CD4-positive, CD25-positive, alpha-beta regulatory T cell (primary cell): ENCODE results near the gene ANKRD24. TPM values are rescaled to one million over a fixed set of nuclear protein-coding genes. Genes with fewer than 3 reads are reported as not detected.

ENCODE experiments used
- ATAC-seq, 2 donors: fragments of 150-1000 bp; cut with Tn5 transposase; one replicate each; pipeline ENCODE4 v1.10.0; 2021; ENCODE audit warnings: low read depth in 2 of 2, moderate number of reproducible peaks in 2 of 2, moderate library complexity in 1 of 2
- DNase-seq, 3 donors: peaks; one replicate each; pipeline versions ENCODE4 v3.0.0 to v3.0.0-alpha.2; 2012 to 2022; ENCODE audit warnings: mixed read lengths in 1 of 3
- H3K27ac ChIP-seq: one replicate; pipeline ENCODE4 v1.7.0; 2013; ENCODE audit warnings: mild to moderate bottlenecking, low read length; ENCODE audit not compliant: insufficient read depth, poor library complexity, severe bottlenecking
- H3K27me3 ChIP-seq: one replicate; pipeline ENCODE4 v1.7.0; 2013; ENCODE audit warnings: low read length; ENCODE audit not compliant: control insufficient read depth, insufficient read depth
- H3K36me3 ChIP-seq: one replicate; pipeline ENCODE4 v1.7.0; 2013; ENCODE audit warnings: mild to moderate bottlenecking, low read length, moderate library complexity; ENCODE audit not compliant: control insufficient read depth, insufficient read depth
- H3K4me1 ChIP-seq: 2 replicates; pipeline ENCODE4 v1.7.0; 2013; ENCODE audit warnings: mild to moderate bottlenecking, low read length; ENCODE audit not compliant: insufficient read depth, control insufficient read depth, poor library complexity, severe bottlenecking
- H3K4me3 ChIP-seq: one replicate; pipeline ENCODE4 v1.7.0; 2013; ENCODE audit warnings: low read depth, mild to moderate bottlenecking, low read length, moderate library complexity
- H3K9me3 ChIP-seq, 2 experiments: 1 replicate in 1 of 2; 2 replicates in 1 of 2; pipeline ENCODE4 v1.7.0; 2013; ENCODE audit warnings: low read length in 2 of 2, mild to moderate bottlenecking in 1 of 2, moderate library complexity in 1 of 2; ENCODE audit not compliant: control insufficient read depth in 2 of 2
- H3K27ac Mint-ChIP-seq, 3 donors: one replicate each; pipeline ENCODE4 v1.8.0; 2020 to 2022; ENCODE audit warnings: mild to moderate bottlenecking in 3 of 3, mixed read lengths in 3 of 3, moderate library complexity in 2 of 3
- H3K27me3 Mint-ChIP-seq: one replicate; pipeline ENCODE4 v1.8.0; 2022; ENCODE audit warnings: mild to moderate bottlenecking, mixed read lengths
- H3K36me3 Mint-ChIP-seq: one replicate; pipeline ENCODE4 v1.8.0; 2020; ENCODE audit warnings: mixed read lengths
- H3K4me1 Mint-ChIP-seq, 4 donors: one replicate each; pipeline ENCODE4 v1.8.0; 2020 to 2022; ENCODE audit warnings: mixed read lengths in 4 of 4, mild to moderate bottlenecking in 1 of 4
- H3K4me3 Mint-ChIP-seq, 4 donors: one replicate each; pipeline ENCODE4 v1.8.0; 2020 to 2022; ENCODE audit warnings: mild to moderate bottlenecking in 4 of 4, mixed read lengths in 4 of 4, moderate library complexity in 3 of 4
- H3K9me3 Mint-ChIP-seq, 7 donors: one replicate each; pipeline ENCODE4 v1.8.0; 2020 to 2022; ENCODE audit warnings: mixed read lengths in 7 of 7, mild to moderate bottlenecking in 3 of 7, moderate library complexity in 2 of 7
- polyA plus RNA-seq, 4 donors: library from polyadenylated mRNA; unstranded; fragments of 300-500 nt; fragmentation: Illumina TruSeq; gene quantifications; one replicate each; pipeline ENCODE4 v1.2.3, GENCODE V29; 2021
- total RNA-seq: library from RNA; stranded (reverse); gene quantifications from one replicate; pipeline ENCODE4 v1.2.3, GENCODE V29; 2022

The ANKRD24 gene
- total and polyA plus RNA-seq, 5 donors from 2014 or later = 0.12 to 1.5 (median 0.40) TPM; not detected in 1

GRCh38 chr19:4196587-4197148 lies 14.2 kb downstream of the ANKRD24 start:
- no peak overlapping the region for H3K4me3 ChIP-seq
- DNase-seq (no peak), ATAC-seq (no peak)
- peaks cover 7% of the 10 kb centered on the region for H3K27me3 ChIP-seq
- H3K27me3 Mint-ChIP-seq = peaks cover 13% of the 10 kb centered on the region
- H3K4me1 Mint-ChIP-seq = peaks cover 5 to 15% (median 8%) of the 10 kb centered on the region in 4 donors
- H3K36me3 ChIP-seq = no peaks in the 10 kb centered on the region
- H3K9me3 Mint-ChIP-seq = peaks cover 0 to 5% (median 0%) of the 10 kb centered on the region in 7 donors
- no peak overlapping the region for H3K27ac Mint-ChIP-seq
- H3K4me1 ChIP-seq = no peaks in the 10 kb centered on the region
- no peaks in the 10 kb centered on the region for H3K9me3 ChIP-seq
- no peak overlapping the region for H3K4me3 Mint-ChIP-seq
- H3K27ac ChIP-seq = no peak overlapping the region
- H3K36me3 Mint-ChIP-seq = peaks cover 4% of the 10 kb centered on the region

- Mint-ChIP-seq H3K36me3 (peaks cover 4% of the 10 kb centered on the region), H3K4me1 (peaks cover 5 to 15% (median 8%) of the 10 kb centered on the region in 4 donors), H3K9me3 (peaks cover 0 to 5% (median 0%) of the 10 kb centered on the region in 7 donors), H3K27me3 (peaks cover 13% of the 10 kb centered on the region), H3K4me3 (peak overlapping the region in 1 of 4 donors; percentile 66), H3K27ac (peak overlapping the region in 1 of 3 donors; percentile 71)
- Histone ChIP-seq H3K27me3 (peaks cover 7% of the 10 kb centered on the region), H3K9me3 (no peaks in the 10 kb centered on the region), H3K36me3 (no peaks in the 10 kb centered on the region), H3K27ac (no peak overlapping the region), H3K4me1 (no peaks in the 10 kb centered on the region), H3K4me3 (no peak overlapping the region)
- ATAC-seq (no peak), DNase-seq (no peak)
Observed at GRCh38 chr19:4197228-4197624, 14.7 kb downstream of the ANKRD24 start.

- ATAC-seq (no peak), DNase-seq (peak in 1 of 3 donors; percentile 25)
- Mint-ChIP-seq H3K27me3 (peaks cover 13% of the 10 kb centered on the region), H3K36me3 (peaks cover 4% of the 10 kb centered on the region), H3K4me3 (peak overlapping the region in 1 of 4 donors; percentile 66), H3K27ac (peak overlapping the region in 1 of 3 donors; percentile 71), H3K9me3 (peaks cover 0 to 5% (median 0%) of the 10 kb centered on the region in 7 donors), H3K4me1 (peaks cover 5 to 15% (median 8%) of the 10 kb centered on the region in 4 donors)
- Histone ChIP-seq H3K9me3 (no peaks in the 10 kb centered on the region), H3K36me3 (no peaks in the 10 kb centered on the region), H3K4me3 (no peak overlapping the region), H3K27ac (no peak overlapping the region), H3K4me1 (no peaks in the 10 kb centered on the region), H3K27me3 (peaks cover 7% of the 10 kb centered on the region)
Observed at GRCh38 chr19:4197625-4198466, 15.4 kb downstream of the ANKRD24 start.

GRCh38 chr19:4198467-4199126 lies 16.1 kb downstream of the ANKRD24 start:
- H3K27me3 Mint-ChIP-seq = peaks cover 13% of the 10 kb centered on the region
- H3K9me3 Mint-ChIP-seq = peaks cover 0 to 5% (median 0%) of the 10 kb centered on the region in 7 donors
- DNase-seq (no peak), ATAC-seq (no peak)
- Histone ChIP-seq H3K9me3 (no peaks in the 10 kb centered on the region), H3K4me1 (no peaks in the 10 kb centered on the region), H3K27ac (no peak overlapping the region), H3K36me3 (no peaks in the 10 kb centered on the region), H3K4me3 (no peak overlapping the region), H3K27me3 (peaks cover 7% of the 10 kb centered on the region)
- H3K27ac Mint-ChIP-seq = no peak overlapping the region
- peaks cover 4% of the 10 kb centered on the region for H3K36me3 Mint-ChIP-seq
- peaks cover 5 to 15% (median 8%) of the 10 kb centered on the region in 4 donors for H3K4me1 Mint-ChIP-seq
- no peak overlapping the region for H3K4me3 Mint-ChIP-seq

- Mint-ChIP-seq H3K4me1 (peaks cover 5 to 17% (median 9%) of the 10 kb centered on the region in 4 donors), H3K9me3 (peaks cover 0 to 5% (median 0%) of the 10 kb centered on the region in 7 donors), H3K36me3 (peaks cover 4% of the 10 kb centered on the region), H3K27me3 (peaks cover 9% of the 10 kb centered on the region), H3K27ac (no peak overlapping the region), H3K4me3 (no peak overlapping the region)
- ATAC-seq (no peak), DNase-seq (no peak)
- Histone ChIP-seq H3K27ac (no peak overlapping the region), H3K27me3 (peaks cover 7% of the 10 kb centered on the region), H3K4me1 (no peaks in the 10 kb centered on the region), H3K9me3 (no peaks in the 10 kb centered on the region), H3K4me3 (no peak overlapping the region), H3K36me3 (no peaks in the 10 kb centered on the region)
Observed at GRCh38 chr19:4199699-4200293, 17.3 kb downstream of the ANKRD24 start.

- no peaks in the 10 kb centered on the region for H3K4me1 ChIP-seq
- Mint-ChIP-seq H3K27ac (peak overlapping the region in 2 of 3 donors; percentile 34 to 79), H3K4me3 (no peak overlapping the region), H3K4me1 (peaks cover 5 to 17% (median 9%) of the 10 kb centered on the region in 4 donors), H3K27me3 (peaks cover 9% of the 10 kb centered on the region), H3K36me3 (peaks cover 4% of the 10 kb centered on the region), H3K9me3 (peaks cover 0 to 5% (median 0%) of the 10 kb centered on the region in 7 donors)
- H3K27me3 ChIP-seq = peaks cover 9% of the 10 kb centered on the region
- no peak for DNase-seq
- H3K36me3 ChIP-seq = no peaks in the 10 kb centered on the region
- H3K9me3 ChIP-seq = no peaks in the 10 kb centered on the region
- no peak for ATAC-seq
- H3K4me3 ChIP-seq = no peak overlapping the region
- no peak overlapping the region for H3K27ac ChIP-seq
Observed at GRCh38 chr19:4200940-4201542, 18.6 kb downstream of the ANKRD24 start.

- ATAC-seq = no peak
- Histone ChIP-seq H3K36me3 (no peaks in the 10 kb centered on the region), H3K27me3 (peaks cover 9% of the 10 kb centered on the region), H3K4me3 (no peak overlapping the region), H3K4me1 (no peaks in the 10 kb centered on the region), H3K27ac (no peak overlapping the region), H3K9me3 (no peaks in the 10 kb centered on the region)
- Mint-ChIP-seq H3K27me3 (peaks cover 9% of the 10 kb centered on the region), H3K4me1 (peaks cover 5 to 17% (median 9%) of the 10 kb centered on the region in 4 donors), H3K4me3 (no peak overlapping the region), H3K9me3 (peaks cover 0 to 5% (median 0%) of the 10 kb centered on the region in 7 donors), H3K36me3 (peaks cover 4% of the 10 kb centered on the region), H3K27ac (no peak overlapping the region)
- no peak for DNase-seq
Observed at GRCh38 chr19:4201798-4202197, 19.3 kb downstream of the ANKRD24 start.
